Glomerular visceral epithelial cell (primary cell): ENCODE measurements around the gene LAIR1.
A peak's percentile ranks its signal among the peaks of the same experiment; 100 is the strongest.
"Not testable (repeated sequence)": the region's sequence is repeated elsewhere in the genome, so short reads cannot be mapped to it uniquely, and the experiment has no call there.

Source experiments
- DNase-seq: peaks from one replicate; pipeline ENCODE4 v3.0.0-alpha.2; 2016; ENCODE audit errors: extremely low spot score

Gene LAIR1

DNA sequence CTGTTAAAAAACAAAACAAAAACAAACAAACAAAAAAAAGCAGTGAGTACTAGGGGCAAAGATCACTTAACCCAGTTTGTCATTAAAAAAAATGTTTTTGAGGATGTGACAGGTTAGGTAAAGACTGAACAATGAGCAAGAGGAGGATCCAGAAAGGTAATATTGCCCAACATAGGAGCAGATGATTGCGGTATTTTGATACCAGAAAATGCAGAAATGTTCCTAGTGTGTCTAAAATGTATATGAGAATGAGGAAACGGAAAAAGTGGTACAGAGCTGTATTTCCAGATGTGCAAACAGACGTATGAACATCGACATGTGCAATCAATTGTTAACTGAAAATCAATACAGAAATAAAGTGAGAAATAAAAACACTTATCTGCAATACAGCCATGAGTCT lies 20.9 kb downstream of the LAIR1 start:
- no peak for DNase-seq

DNA sequence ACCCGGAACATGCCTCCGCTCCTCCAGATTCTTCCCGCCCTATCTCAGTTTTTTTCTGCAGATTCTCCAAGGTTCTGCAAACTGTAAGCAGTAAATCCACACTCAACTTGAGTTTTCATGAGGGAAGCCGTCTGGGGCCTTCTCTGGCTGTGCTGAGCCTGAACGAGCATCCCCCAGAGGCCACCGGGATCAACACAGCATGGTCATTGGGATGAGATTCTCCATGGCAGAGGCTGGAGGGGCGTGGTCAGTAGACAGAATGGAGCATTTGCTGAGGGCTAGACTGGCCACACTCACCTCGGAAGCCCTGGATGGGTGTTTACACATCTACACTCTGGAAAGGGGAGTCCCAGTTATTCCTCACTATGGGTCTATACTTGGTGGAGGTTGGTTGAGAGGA lies 23.4 kb downstream of the LAIR1 start:
- no peak for DNase-seq

DNA sequence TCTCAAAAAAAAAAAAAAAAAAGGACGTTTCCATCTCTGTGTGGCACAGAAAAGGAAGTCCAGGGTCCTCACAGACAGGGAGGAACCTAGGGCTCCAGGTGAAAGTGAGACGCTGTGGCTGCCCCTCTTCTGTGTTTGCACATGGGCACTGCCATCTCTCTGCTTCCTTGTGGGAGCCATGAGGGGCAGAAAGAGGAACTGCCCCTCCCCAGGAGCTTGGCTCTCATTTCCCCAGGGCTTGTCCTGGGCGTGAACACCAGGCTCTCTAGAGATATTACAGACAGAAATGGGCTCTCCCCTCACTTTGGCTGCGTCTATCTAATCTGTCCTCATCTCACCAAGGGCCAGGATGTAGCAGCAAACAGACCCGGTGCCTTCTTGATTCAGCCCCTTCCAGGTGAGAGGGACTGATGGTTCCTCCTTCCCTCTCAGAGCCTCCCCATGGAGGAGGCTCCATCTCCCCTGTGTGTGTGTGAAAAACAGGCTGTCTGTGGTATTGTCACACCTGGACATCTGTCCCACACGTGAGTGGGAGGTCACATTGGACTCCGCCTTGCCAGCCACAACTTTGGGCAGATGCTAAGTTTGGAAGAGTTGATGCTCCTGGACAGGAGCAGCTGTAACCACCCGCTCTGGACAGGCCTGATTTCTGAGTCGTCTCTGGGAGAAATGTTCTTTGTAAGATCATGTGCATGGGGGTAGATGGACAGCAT lies 24.9 kb downstream of the LAIR1 start:
- DNase-seq: no peak

- no peak for DNase-seq
Observed at GRCh38 chr19:54338521-54338920, 26.2 kb downstream of the LAIR1 start.

DNA sequence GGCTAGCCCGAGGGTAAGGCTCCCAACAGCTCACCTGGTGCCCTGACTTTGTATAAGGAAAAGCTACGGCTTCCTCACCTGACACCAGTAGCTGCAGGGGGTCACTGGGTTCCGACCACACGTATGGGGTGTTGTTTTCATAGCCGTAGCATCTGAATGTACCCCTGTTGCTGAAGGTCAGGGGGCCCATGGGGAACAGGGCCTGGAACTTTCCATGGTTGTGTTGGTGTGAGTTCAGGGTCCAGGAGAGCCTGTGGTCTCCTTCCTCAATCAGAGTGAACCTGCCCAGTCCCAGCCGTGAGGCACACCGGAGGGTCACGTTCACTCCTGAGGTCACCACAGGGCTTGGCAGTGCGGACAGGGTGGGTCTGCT lies 26.9 kb downstream of the LAIR1 start:
- DNase-seq: no peak

GRCh38 chr19:54336893-54337857 lies 27.6 kb downstream of the LAIR1 start:
- DNase-seq: no peak

DNA sequence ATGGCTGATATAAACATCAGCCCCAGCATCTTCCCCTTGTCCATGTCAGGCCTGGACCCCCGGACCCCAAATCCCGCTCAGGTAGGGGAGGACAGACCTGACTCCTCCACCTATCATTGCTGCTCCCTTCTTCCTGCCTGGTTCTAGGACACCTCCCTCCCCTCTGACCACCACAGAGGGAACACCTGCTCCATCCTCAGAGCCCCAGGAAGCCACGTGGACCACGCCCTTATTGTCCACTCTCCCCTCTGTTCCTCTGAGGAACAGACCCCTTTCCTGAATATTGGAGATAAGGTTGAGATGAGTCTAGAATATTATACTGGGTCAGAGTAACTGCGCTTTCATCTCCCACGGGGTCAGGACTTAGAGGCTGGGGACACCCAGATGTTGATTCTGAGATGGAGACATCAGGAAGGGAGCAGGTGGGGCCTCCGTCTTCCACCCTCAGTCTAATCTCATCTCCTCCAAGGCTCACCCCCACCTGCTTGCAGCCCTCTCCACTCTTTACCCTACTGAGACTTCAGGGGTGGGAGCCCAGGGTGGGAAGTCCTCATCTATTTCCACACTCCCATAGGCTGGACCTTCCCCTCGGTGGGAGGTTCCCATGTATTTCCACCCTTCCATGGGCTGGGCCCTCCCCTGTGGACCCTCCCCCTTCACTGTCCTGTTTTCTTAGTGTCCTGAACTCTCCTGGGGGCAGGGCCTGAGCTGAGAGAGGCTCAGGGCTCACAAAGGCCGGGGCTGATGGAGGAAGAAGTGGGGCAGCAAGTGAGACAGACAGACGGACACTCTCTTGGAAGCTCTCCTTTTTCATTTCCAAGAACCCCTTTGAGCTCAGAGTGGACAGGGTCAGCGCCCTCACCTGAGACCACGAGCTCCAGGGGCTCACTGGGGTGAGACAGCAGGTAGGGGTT lies 28.5 kb downstream of the LAIR1 start:
- DNase-seq: no peak

DNA sequence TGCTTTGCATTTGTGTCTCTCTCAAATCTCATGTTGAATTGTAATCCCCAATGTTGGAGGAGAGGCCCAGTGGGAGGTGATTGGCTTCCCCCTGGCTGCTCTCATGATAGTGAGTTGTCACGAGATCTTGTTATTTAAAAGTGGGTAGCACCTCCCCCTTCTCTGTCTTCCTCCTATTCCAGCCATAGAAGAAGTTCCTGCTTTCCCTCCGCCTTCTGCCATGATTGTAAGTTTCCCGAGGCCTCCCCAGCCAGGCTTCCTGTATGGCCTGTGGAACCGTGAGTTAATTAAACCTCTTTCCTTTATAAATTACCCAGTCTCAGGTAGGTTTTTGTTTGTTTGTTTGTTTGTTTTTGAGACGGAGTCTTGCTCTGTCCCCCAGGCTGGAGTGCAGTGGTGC lies 29.6 kb downstream of the LAIR1 start:
- no peak for DNase-seq

GRCh38 chr19:54333586-54334298 lies 31.0 kb downstream of the LAIR1 start:
- DNase-seq: no peak

DNA sequence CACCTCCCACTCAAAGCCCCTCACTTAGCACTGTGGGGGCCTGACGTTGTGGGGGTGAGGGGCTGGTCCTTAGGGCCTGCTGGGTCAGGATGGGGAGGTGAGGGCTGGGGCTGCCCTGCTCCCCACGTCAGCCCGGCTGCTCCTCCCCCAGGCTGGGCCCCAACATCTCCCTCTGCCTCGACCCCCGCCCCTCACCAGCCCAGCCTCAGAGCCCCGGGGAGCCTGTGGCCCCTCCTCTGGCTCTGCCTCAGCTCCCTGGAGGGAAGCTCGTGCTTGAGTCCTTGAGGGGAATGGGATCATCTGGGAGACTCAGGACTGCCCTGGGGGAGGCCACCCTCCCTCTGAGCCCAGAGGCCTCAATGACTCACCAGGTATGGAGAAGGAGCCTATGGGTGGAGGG lies 32.6 kb downstream of the LAIR1 start:
- DNase-seq: no peak

- no peak for DNase-seq
Observed at GRCh38 chr19:54331626-54332025, 33.1 kb downstream of the LAIR1 start.

- DNase-seq: no peak
Observed at GRCh38 chr19:54329476-54330165, 35.1 kb downstream of the LAIR1 start.

DNA sequence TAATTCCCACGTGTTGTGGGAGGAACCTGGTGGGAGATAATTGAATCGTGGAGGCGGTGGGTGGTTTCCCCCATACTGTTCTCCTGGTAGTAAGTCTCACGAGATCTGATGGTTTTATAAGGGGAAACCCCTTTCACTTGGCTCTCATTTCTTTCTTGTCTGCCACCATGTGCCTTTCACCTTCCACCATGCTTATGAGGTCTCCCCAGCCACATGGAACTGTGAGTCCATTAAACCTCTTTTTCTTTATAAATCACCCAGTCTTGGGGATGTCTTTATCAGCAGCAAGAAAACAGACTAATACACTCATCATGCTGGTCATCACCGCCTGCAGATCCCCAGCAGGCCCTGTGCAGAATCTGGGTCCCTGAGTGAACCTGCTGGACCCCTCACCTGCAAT lies 36.0 kb downstream of the LAIR1 start:
- not testable (repeated sequence) for DNase-seq

GRCh38 chr19:54325631-54326030 lies 39.1 kb downstream of the LAIR1 start:
- DNase-seq: no peak

DNA sequence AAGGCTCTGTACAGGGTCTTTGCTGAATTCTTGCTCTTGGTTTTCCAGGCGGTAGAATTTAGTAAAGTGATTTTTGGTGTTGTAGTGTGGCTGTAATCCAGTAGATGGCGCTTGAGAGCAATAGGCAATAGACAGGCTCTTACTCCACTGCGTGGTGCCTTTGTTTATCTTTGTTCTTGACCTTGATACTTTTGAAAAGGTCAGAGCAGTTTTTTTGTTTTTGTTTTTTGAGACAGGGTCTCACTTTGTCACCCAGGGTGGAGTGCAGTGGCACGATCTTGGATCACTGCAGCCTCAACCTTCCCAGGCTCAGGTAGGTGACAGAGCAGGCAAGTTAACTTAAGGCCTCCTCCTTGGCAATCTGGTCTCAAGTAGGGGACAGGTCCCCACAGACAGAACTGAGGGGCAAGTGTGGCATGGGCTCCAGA lies 39.5 kb downstream of the LAIR1 start:
- peak; percentile 47 for DNase-seq

GRCh38 chr19:54324071-54324470 lies 40.7 kb downstream of the LAIR1 start:
- no peak for DNase-seq

- not testable (repeated sequence) for DNase-seq
Observed at GRCh38 chr19:54322934-54323333, 41.8 kb downstream of the LAIR1 start.

DNA sequence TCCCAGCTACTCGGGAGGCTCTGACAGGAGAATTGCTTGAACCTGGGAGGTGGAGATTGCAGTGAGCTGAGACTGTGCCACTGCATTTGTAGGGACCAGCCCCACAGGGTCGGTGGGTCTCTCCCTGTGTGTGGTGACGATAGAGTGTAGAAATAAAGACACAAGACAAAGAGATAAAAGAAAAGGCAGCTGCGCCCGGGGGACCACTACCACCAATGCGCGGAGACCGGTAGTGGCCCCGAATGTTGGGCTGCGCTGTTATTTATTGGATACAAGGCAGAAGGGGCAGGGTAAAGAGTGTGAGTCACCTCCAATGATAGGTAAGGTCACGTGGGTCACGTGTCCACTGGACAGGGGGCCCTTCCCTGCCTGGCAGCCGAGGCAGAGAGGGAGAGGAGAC lies 42.4 kb downstream of the LAIR1 start:
- DNase-seq: not testable (repeated sequence)

GRCh38 chr19:54319892-54320670 lies 44.6 kb downstream of the LAIR1 start:
- no peak for DNase-seq

DNA sequence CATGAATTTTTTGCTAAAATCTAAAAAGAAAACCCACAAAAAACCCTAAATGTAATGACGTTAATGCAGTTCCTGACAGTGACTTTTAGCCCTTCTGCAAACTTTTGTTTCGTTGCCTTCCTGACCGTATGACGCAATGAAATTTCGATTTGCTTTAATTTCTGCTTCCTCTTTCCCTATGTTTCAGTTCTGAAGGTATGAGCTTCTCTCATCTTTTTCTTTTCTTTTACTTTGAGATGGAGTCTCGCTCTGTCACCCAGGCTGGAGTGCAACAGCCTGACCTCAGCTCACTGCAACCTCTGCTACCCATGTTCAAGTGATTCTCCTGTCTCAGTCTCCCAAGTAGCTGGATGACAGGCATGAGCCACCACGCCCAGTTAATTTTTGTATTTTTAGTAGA lies 45.7 kb downstream of the LAIR1 start:
- DNase-seq: no peak
